Measurements from ENCODE around the gene EFCAB6.

The EFCAB6 gene

GRCh38 chr22:43488031-43488866 lies 323.9 kb downstream of the EFCAB6 start:
- H3K27me3 ChIP-seq (ENCODE audit: control insufficient read depth in 1 of 2, insufficient read depth in 2 of 2, low read length in 2 of 2): peaks cover 0 to 10% of the 10 kb centered on the region in 2 donors
- H3K4me1 ChIP-seq (ENCODE audit: control insufficient read depth in 1 of 2, insufficient read depth in 2 of 2, low read length in 2 of 2): no peaks in the 10 kb centered on the region
- H3K9ac ChIP-seq (ENCODE audit: low read depth in 1 of 2, low read length in 2 of 2): no peak overlapping the region
- H3K4me3 ChIP-seq (ENCODE audit: low read depth in 1 of 2, low read length in 2 of 2): no peak overlapping the region
- H3K9me3 ChIP-seq (ENCODE audit: control insufficient read depth in 1 of 2, low read length in 2 of 2): no peaks in the 10 kb centered on the region
- no peaks in the 10 kb centered on the region for H3K36me3 ChIP-seq (ENCODE audit: control insufficient read depth in 1 of 2, insufficient read depth in 2 of 2, low read length in 2 of 2)
- H3K27ac ChIP-seq (ENCODE audit: low read depth, low read length): no peak overlapping the region

GRCh38 chr22:43487311-43488030 lies 324.6 kb downstream of the EFCAB6 start:
- H3K27ac ChIP-seq (ENCODE audit: low read depth, low read length): no peak overlapping the region
- H3K36me3 ChIP-seq (ENCODE audit: control insufficient read depth in 1 of 2, insufficient read depth in 2 of 2, low read length in 2 of 2): no peaks in the 10 kb centered on the region
- no peak overlapping the region for H3K4me3 ChIP-seq (ENCODE audit: low read depth in 1 of 2, low read length in 2 of 2)
- peaks cover 0 to 10% of the 10 kb centered on the region in 2 donors for H3K27me3 ChIP-seq (ENCODE audit: control insufficient read depth in 1 of 2, insufficient read depth in 2 of 2, low read length in 2 of 2)
- H3K9me3 ChIP-seq (ENCODE audit: control insufficient read depth in 1 of 2, low read length in 2 of 2): no peaks in the 10 kb centered on the region
- H3K9ac ChIP-seq (ENCODE audit: low read depth in 1 of 2, low read length in 2 of 2): no peak overlapping the region
- H3K4me1 ChIP-seq (ENCODE audit: control insufficient read depth in 1 of 2, insufficient read depth in 2 of 2, low read length in 2 of 2): no peaks in the 10 kb centered on the region

GRCh38 chr22:43485502-43486089 lies 326.5 kb downstream of the EFCAB6 start:
- Histone ChIP-seq H3K9me3 (ENCODE audit: control insufficient read depth in 1 of 2, low read length in 2 of 2) (no peaks in the 10 kb centered on the region), H3K4me3 (ENCODE audit: low read depth in 1 of 2, low read length in 2 of 2) (no peak overlapping the region), H3K9ac (ENCODE audit: low read depth in 1 of 2, low read length in 2 of 2) (no peak overlapping the region), H3K36me3 (ENCODE audit: control insufficient read depth in 1 of 2, insufficient read depth in 2 of 2, low read length in 2 of 2) (no peaks in the 10 kb centered on the region), H3K27me3 (ENCODE audit: control insufficient read depth in 1 of 2, insufficient read depth in 2 of 2, low read length in 2 of 2) (peaks cover 0 to 10% of the 10 kb centered on the region in 2 donors), H3K4me1 (ENCODE audit: control insufficient read depth in 1 of 2, insufficient read depth in 2 of 2, low read length in 2 of 2) (no peaks in the 10 kb centered on the region), H3K27ac (ENCODE audit: low read depth, low read length) (no peak overlapping the region)

- Histone ChIP-seq H3K27me3 (ENCODE audit: control insufficient read depth in 1 of 2, insufficient read depth in 2 of 2, low read length in 2 of 2) (peaks cover 0 to 10% of the 10 kb centered on the region in 2 donors), H3K27ac (ENCODE audit: low read depth, low read length) (no peak overlapping the region), H3K9ac (ENCODE audit: low read depth in 1 of 2, low read length in 2 of 2) (no peak overlapping the region)
These were observed 327.9 kb downstream of the EFCAB6 start for GRCh38 chr22:43484227-43484626.

GRCh38 chr22:43483669-43484068 lies 328.4 kb downstream of the EFCAB6 start:
- Histone ChIP-seq H3K9ac (ENCODE audit: low read depth in 1 of 2, low read length in 2 of 2) (no peak overlapping the region), H3K9me3 (ENCODE audit: control insufficient read depth in 1 of 2, low read length in 2 of 2) (no peaks in the 10 kb centered on the region), H3K36me3 (ENCODE audit: control insufficient read depth in 1 of 2, insufficient read depth in 2 of 2, low read length in 2 of 2) (no peaks in the 10 kb centered on the region), H3K27ac (ENCODE audit: low read depth, low read length) (no peak overlapping the region), H3K4me1 (ENCODE audit: control insufficient read depth in 1 of 2, insufficient read depth in 2 of 2, low read length in 2 of 2) (no peaks in the 10 kb centered on the region), H3K4me3 (ENCODE audit: low read depth in 1 of 2, low read length in 2 of 2) (no peak overlapping the region), H3K27me3 (ENCODE audit: control insufficient read depth in 1 of 2, insufficient read depth in 2 of 2, low read length in 2 of 2) (peaks cover 0 to 10% of the 10 kb centered on the region in 2 donors)

More at GRCh38 chr22:43484227-43484626, 327.9 kb downstream of the EFCAB6 start:
- no peak overlapping the region for H3K4me3 ChIP-seq (ENCODE audit: low read depth in 1 of 2, low read length in 2 of 2)
- H3K9me3 ChIP-seq (ENCODE audit: control insufficient read depth in 1 of 2, low read length in 2 of 2): no peaks in the 10 kb centered on the region
- H3K4me1 ChIP-seq (ENCODE audit: control insufficient read depth in 1 of 2, insufficient read depth in 2 of 2, low read length in 2 of 2): no peaks in the 10 kb centered on the region
- H3K36me3 ChIP-seq (ENCODE audit: control insufficient read depth in 1 of 2, insufficient read depth in 2 of 2, low read length in 2 of 2): no peaks in the 10 kb centered on the region

- no peaks in the 10 kb centered on the region for H3K4me1 ChIP-seq (ENCODE audit: control insufficient read depth in 1 of 2, insufficient read depth in 2 of 2, low read length in 2 of 2)
- no peak overlapping the region for H3K9ac ChIP-seq (ENCODE audit: low read depth in 1 of 2, low read length in 2 of 2)
- no peak overlapping the region for H3K4me3 ChIP-seq (ENCODE audit: low read depth in 1 of 2, low read length in 2 of 2)
- H3K27me3 ChIP-seq (ENCODE audit: control insufficient read depth in 1 of 2, insufficient read depth in 2 of 2, low read length in 2 of 2): peaks cover 0 to 10% of the 10 kb centered on the region in 2 donors
- H3K27ac ChIP-seq (ENCODE audit: low read depth, low read length): no peak overlapping the region
- no peaks in the 10 kb centered on the region for H3K9me3 ChIP-seq (ENCODE audit: control insufficient read depth in 1 of 2, low read length in 2 of 2)
- H3K36me3 ChIP-seq (ENCODE audit: control insufficient read depth in 1 of 2, insufficient read depth in 2 of 2, low read length in 2 of 2): no peaks in the 10 kb centered on the region
These were observed 328.8 kb downstream of the EFCAB6 start for GRCh38 chr22:43483266-43483665.

GRCh38 chr22:43482318-43482625 lies 329.8 kb downstream of the EFCAB6 start:
- Histone ChIP-seq H3K36me3 (ENCODE audit: control insufficient read depth in 1 of 2, insufficient read depth in 2 of 2, low read length in 2 of 2) (no peaks in the 10 kb centered on the region), H3K27ac (ENCODE audit: low read depth, low read length) (no peak overlapping the region), H3K4me3 (ENCODE audit: low read depth in 1 of 2, low read length in 2 of 2) (no peak overlapping the region), H3K4me1 (ENCODE audit: control insufficient read depth in 1 of 2, insufficient read depth in 2 of 2, low read length in 2 of 2) (no peaks in the 10 kb centered on the region), H3K9me3 (ENCODE audit: control insufficient read depth in 1 of 2, low read length in 2 of 2) (no peaks in the 10 kb centered on the region), H3K27me3 (ENCODE audit: control insufficient read depth in 1 of 2, insufficient read depth in 2 of 2, low read length in 2 of 2) (peaks cover 0 to 5% of the 10 kb centered on the region in 2 donors), H3K9ac (ENCODE audit: low read depth in 1 of 2, low read length in 2 of 2) (no peak overlapping the region)

GRCh38 chr22:43481568-43482317 lies 330.4 kb downstream of the EFCAB6 start:
- Histone ChIP-seq H3K36me3 (ENCODE audit: control insufficient read depth in 1 of 2, insufficient read depth in 2 of 2, low read length in 2 of 2) (no peaks in the 10 kb centered on the region), H3K4me3 (ENCODE audit: low read depth in 1 of 2, low read length in 2 of 2) (peak overlapping the region in 1 of 2 donors; percentile 15), H3K4me1 (ENCODE audit: control insufficient read depth in 1 of 2, insufficient read depth in 2 of 2, low read length in 2 of 2) (no peaks in the 10 kb centered on the region), H3K27me3 (ENCODE audit: control insufficient read depth in 1 of 2, insufficient read depth in 2 of 2, low read length in 2 of 2) (no peaks in the 10 kb centered on the region), H3K9ac (ENCODE audit: low read depth in 1 of 2, low read length in 2 of 2) (no peak overlapping the region), H3K9me3 (ENCODE audit: control insufficient read depth in 1 of 2, low read length in 2 of 2) (no peaks in the 10 kb centered on the region), H3K27ac (ENCODE audit: low read depth, low read length) (no peak overlapping the region)

- Histone ChIP-seq H3K9me3 (ENCODE audit: control insufficient read depth in 1 of 2, low read length in 2 of 2) (no peaks in the 10 kb centered on the region), H3K27me3 (ENCODE audit: control insufficient read depth in 1 of 2, insufficient read depth in 2 of 2, low read length in 2 of 2) (no peaks in the 10 kb centered on the region), H3K27ac (ENCODE audit: low read depth, low read length) (no peak overlapping the region), H3K4me3 (ENCODE audit: low read depth in 1 of 2, low read length in 2 of 2) (no peak overlapping the region), H3K4me1 (ENCODE audit: control insufficient read depth in 1 of 2, insufficient read depth in 2 of 2, low read length in 2 of 2) (no peaks in the 10 kb centered on the region), H3K36me3 (ENCODE audit: control insufficient read depth in 1 of 2, insufficient read depth in 2 of 2, low read length in 2 of 2) (no peaks in the 10 kb centered on the region), H3K9ac (ENCODE audit: low read depth in 1 of 2, low read length in 2 of 2) (no peak overlapping the region)
These were observed 332.1 kb downstream of the EFCAB6 start for GRCh38 chr22:43479962-43480361.
